HG03045 (cell line): ENCODE results near the gene FGD2.
A peak's percentile ranks its signal among the peaks of the same experiment; 100 is the strongest.
"Not testable (repeated sequence)": the region's sequence is repeated elsewhere in the genome, so short reads cannot be mapped to it uniquely, and the experiment has no call there.

Experiments used
- ATAC-seq: cut with Tn5 transposase; IDR thresholded peaks from one replicate; pipeline ENCODE4 v1.9.1; 2021; ENCODE audit warnings: mild to moderate bottlenecking, moderate library complexity; ENCODE audit not compliant: unreplicated experiment

The FGD2 gene

GRCh38 chr6:36989264-36989663 lies 16.2 kb upstream of the FGD2 start:
- no peak for ATAC-seq

GRCh38 chr6:36990401-36990800 lies 15.1 kb upstream of the FGD2 start:
- not testable (repeated sequence) for ATAC-seq

- ATAC-seq = no peak
Observed at GRCh38 chr6:36997811-36998722, 7.4 kb upstream of the FGD2 start.

GRCh38 chr6:36998723-36999038 lies 6.8 kb upstream of the FGD2 start:
- no peak for ATAC-seq

- no peak for ATAC-seq
Observed at GRCh38 chr6:36999061-36999750, 6.2 kb upstream of the FGD2 start.

- no peak for ATAC-seq
Observed at GRCh38 chr6:36999751-37000125, 5.7 kb upstream of the FGD2 start.

GRCh38 chr6:37004044-37004980 lies 1.1 kb upstream of the FGD2 start:
- no peak for ATAC-seq

- ATAC-seq = peak; percentile 4
Observed at GRCh38 chr6:37005827-37006567, 542 bp downstream of the FGD2 start.

GRCh38 chr6:37006793-37007339 lies 1.4 kb downstream of the FGD2 start:
- no peak for ATAC-seq

GRCh38 chr6:37007340-37008043 lies 2.0 kb downstream of the FGD2 start:
- ATAC-seq = no peak

GRCh38 chr6:37008484-37009465 lies 3.3 kb downstream of the FGD2 start:
- no peak for ATAC-seq

GRCh38 chr6:37010402-37010892 lies 5.0 kb downstream of the FGD2 start:
- ATAC-seq = no peak

GRCh38 chr6:37011656-37012378 lies 6.4 kb downstream of the FGD2 start:
- no peak for ATAC-seq

GRCh38 chr6:37013516-37014491 lies 8.3 kb downstream of the FGD2 start:
- ATAC-seq = no peak

- no peak for ATAC-seq
Observed at GRCh38 chr6:37014667-37015066, 9.2 kb downstream of the FGD2 start.

- no peak for ATAC-seq
Observed at GRCh38 chr6:37015532-37015931, 10.1 kb downstream of the FGD2 start.
